ENCODE data around the gene ABHD12B.

Gene ABHD12B

DNA sequence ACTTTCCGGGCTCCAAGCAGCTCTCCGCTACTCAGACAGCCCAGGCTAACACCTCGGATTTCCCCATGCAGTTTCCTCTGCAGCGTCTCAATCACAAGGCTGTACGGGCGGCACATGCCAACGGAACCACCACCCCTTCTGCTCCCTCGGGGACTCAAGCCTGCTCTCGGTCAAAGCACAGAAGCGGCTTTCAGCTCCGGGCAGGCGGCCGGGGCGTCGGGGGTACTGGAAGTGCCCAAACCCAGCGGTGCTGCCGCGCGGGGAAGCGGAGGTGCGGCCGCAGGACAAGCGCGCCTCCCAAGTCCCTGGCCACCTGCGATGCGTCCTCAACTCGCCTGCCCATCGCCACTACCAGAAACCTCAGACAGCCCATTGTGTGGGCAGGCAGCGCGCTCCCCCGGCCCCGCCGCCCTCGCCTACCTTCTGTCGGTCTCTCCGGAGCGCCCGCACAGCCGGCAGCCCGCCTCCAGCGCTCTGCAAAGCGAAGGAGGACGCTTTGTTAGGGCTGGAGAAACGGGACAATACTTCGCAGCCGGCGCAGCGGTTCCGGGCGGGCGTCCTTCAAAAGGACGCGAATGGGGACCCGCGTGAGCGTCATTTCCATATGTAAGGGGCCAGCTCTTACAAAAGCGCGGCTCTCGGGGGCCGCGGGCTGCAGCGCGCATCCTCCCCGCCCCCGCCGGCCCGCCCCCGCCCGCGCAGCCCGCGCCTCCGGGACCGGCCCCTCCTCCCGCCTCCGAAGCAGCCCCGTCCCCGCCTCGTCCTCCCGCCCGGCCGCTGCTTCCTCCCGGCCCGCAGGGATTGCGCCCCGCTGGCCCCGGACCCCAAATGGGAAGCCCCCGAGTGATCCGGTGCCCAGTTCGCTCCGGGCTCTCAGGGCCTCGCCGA, 41.6 kb upstream of the ABHD12B start:
- no peaks in the 10 kb centered on the region for H3K36me3 ChIP-seq (ENCODE audit: control insufficient read depth, insufficient read depth, low read length)
- peaks cover 15% of the 10 kb centered on the region for H3K79me2 ChIP-seq
- peak overlapping the region; percentile 79 for H3K4me2 ChIP-seq (ENCODE audit: low read length)
- H3K27ac ChIP-seq, result peak overlapping the region; percentile 59
- H3K4me1 ChIP-seq, result peaks cover 5% of the 10 kb centered on the region
- no peaks in the 10 kb centered on the region for H3K9me3 ChIP-seq (ENCODE audit: control insufficient read depth, low read length)
- TF ChIP-seq, protein P1, sequence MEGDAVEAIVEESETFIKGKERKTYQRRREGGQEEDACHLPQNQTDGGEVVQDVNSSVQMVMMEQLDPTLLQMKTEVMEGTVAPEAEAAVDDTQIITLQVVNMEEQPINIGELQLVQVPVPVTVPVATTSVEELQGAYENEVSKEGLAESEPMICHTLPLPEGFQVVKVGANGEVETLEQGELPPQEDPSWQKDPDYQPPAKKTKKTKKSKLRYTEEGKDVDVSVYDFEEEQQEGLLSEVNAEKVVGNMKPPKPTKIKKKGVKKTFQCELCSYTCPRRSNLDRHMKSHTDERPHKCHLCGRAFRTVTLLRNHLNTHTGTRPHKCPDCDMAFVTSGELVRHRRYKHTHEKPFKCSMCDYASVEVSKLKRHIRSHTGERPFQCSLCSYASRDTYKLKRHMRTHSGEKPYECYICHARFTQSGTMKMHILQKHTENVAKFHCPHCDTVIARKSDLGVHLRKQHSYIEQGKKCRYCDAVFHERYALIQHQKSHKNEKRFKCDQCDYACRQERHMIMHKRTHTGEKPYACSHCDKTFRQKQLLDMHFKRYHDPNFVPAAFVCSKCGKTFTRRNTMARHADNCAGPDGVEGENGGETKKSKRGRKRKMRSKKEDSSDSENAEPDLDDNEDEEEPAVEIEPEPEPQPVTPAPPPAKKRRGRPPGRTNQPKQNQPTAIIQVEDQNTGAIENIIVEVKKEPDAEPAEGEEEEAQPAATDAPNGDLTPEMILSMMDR (IDR thresholded peaks at IDR 0.05), result no peak
- no peak overlapping the region for H3K9ac ChIP-seq
- peak overlapping the region; percentile 62 for H3K4me3 ChIP-seq (ENCODE audit: low read depth, low read length)
- H3K27me3 ChIP-seq (ENCODE audit: control insufficient read depth, insufficient read depth, low read length), result no peaks in the 10 kb centered on the region
- peak overlapping the region; percentile 94 for H2AFZ ChIP-seq

DNA sequence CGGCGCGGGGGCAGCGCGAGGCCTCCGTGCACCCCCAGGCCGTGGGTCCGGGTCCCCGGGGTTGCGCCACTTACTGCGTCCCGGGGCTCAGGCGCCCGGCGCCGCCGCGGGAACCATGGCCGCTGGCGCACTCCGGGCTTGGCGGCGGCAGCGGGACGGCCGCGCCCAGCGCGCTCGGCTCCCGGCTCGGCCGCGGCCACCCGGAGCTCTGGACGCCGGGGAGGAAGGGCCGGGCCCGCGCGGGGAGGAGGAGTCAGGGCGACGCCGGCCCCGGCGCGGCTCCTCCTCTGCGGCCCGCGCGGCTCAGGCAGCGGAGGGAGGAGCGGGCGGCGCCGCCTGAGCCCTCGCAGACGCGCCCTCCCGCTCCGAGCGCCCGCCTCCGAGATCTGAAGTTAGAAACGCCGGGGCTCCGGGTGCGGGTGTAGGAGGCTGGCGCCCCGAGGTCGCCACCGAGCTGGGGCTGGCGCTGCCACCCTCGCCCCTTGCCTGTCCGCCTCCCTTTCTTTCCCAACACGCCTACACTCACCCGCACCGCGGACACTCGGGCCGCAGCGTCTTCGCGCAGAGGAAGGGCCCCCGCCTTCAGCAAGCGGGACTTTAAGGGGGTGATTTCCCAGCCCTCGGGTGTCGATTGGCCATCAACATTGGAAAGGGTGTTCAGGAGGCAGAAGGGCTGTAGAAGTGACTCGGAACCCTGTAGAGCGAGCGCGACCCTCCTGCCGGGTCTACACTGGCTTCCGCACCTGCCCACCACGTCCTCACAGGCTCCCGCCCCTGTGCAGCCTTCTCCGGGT, 40.7 kb upstream of the ABHD12B start, which contains the start of gene NIN:
Gene NIN, minus strand, starts transcription at position 231 of the 794 bp plus-strand sequence. CDS start 9,106 bp downstream, outside the sequence.
- peak within 1 kb of the TSS; percentile 77 for H3K4me3 ChIP-seq (ENCODE audit: low read depth, low read length)
- H3K4me2 ChIP-seq (ENCODE audit: low read length), result peak within 1 kb of the TSS; percentile 86
- no peaks in the 10 kb centered on the region for H3K27me3 ChIP-seq (ENCODE audit: control insufficient read depth, insufficient read depth, low read length)
- peaks cover 5% of the 10 kb centered on the region for H3K4me1 ChIP-seq
- H3K36me3 ChIP-seq (ENCODE audit: control insufficient read depth, insufficient read depth, low read length), result no peaks in the 10 kb centered on the region
- peak within 1 kb of the TSS; percentile 69 for H3K9ac ChIP-seq
- H2AFZ ChIP-seq, result peak within 1 kb of the TSS; percentile 98
- TF ChIP-seq, protein P1 (IDR thresholded peaks at IDR 0.05), result no peak
- peaks cover 8% of the 10 kb centered on the region for H3K79me2 ChIP-seq
- H3K27ac ChIP-seq, result peak within 1 kb of the TSS; percentile 59
- no peaks in the 10 kb centered on the region for H3K9me3 ChIP-seq (ENCODE audit: control insufficient read depth, low read length)

DNA sequence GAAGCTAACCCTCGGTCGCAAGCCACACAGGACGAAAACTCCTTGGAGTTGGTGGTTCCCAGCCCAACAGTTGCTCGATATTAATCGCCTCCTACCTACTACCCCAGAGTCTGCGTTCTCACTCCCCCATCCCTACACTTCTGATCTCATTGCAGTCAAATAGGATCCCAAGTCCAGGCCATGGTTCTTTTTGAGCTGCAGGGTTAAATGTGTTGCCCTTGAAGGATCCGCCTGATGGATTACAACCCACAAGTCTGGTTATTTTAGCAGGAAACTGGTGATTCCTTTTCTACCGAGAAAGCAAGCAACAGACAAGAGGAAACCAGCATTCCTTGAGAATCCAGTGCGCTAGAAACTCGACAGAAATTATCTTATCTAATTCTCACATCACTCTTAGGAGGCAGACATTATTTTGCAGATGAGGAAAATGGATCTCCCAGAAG, 40.1 kb upstream of the ABHD12B start:
- no peaks in the 10 kb centered on the region for H3K36me3 ChIP-seq (ENCODE audit: control insufficient read depth, insufficient read depth, low read length)
- H3K27me3 ChIP-seq (ENCODE audit: control insufficient read depth, insufficient read depth, low read length), result no peaks in the 10 kb centered on the region
- H3K4me1 ChIP-seq, result peaks cover 5% of the 10 kb centered on the region

DNA sequence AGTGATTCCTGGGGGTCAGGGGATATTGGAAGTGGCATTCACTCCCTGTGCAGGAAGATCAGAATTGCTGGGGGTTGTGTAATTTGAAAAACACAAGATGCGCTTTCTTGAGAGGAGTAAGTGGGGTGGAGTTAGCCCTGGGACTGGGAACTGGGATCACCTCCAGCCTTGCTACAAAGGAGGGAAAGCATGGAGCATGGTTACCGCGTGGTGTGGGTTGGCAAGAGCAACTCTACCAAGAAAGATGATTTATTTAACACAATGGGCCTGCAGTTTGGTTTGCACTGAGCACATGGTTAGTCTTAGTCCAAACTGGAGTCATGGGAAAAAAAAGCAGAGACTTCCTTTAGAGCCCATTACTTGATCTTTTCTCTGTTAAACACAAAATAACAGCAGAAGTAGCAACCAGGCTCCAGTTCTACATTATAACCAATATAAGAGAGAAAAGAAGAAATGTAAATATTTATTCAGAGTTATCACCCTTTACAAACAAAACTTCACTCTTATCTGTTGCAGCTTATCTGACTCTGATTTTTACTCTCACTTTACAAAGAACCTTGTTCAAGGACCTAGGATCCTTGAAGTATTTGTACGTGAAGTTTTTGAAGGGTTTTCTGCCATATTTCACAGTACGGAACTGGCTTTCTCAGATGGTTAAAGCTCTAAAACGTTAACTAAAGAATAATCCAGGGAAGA, 38.8 kb upstream of the ABHD12B start:
- H3K4me2 ChIP-seq (ENCODE audit: low read length), result no peak overlapping the region
- H3K36me3 ChIP-seq (ENCODE audit: control insufficient read depth, insufficient read depth, low read length), result no peaks in the 10 kb centered on the region
- no peak overlapping the region for H3K9ac ChIP-seq
- TF ChIP-seq, protein P1 (IDR thresholded peaks at IDR 0.05), result no peak
- no peak overlapping the region for H3K27ac ChIP-seq
- H3K79me2 ChIP-seq, result no peaks in the 10 kb centered on the region
- no peak overlapping the region for H3K4me3 ChIP-seq (ENCODE audit: low read depth, low read length)
- H3K4me1 ChIP-seq, result peaks cover 5% of the 10 kb centered on the region
- no peak overlapping the region for H2AFZ ChIP-seq
- H3K9me3 ChIP-seq (ENCODE audit: control insufficient read depth, low read length), result no peaks in the 10 kb centered on the region
- no peaks in the 10 kb centered on the region for H3K27me3 ChIP-seq (ENCODE audit: control insufficient read depth, insufficient read depth, low read length)

More for the DNA sequence above, 40.1 kb upstream of the ABHD12B start:
- Histone ChIP-seq H3K4me3 (ENCODE audit: low read depth, low read length) (peak overlapping the region; percentile 77), H2AFZ (peak overlapping the region; percentile 98), H3K4me2 (ENCODE audit: low read length) (peak overlapping the region; percentile 86), H3K9ac (peak overlapping the region; percentile 69), H3K27ac (peak overlapping the region; percentile 59), H3K9me3 (ENCODE audit: control insufficient read depth, low read length) (no peaks in the 10 kb centered on the region), H3K79me2 (peaks cover 2% of the 10 kb centered on the region)
- TF ChIP-seq, protein P1 (IDR thresholded peaks at IDR 0.05), result no peak
